Measurements from ENCODE around the gene CYBA. TPM values are rescaled to one million over a fixed set of nuclear protein-coding genes. Genes with fewer than 3 reads are reported as not detected.

Gene CYBA
- total and polyA plus RNA-seq, 2 of the 13 experiments (the other 11 are each of a cell fraction or from before 2014, with no cell fraction given), result 196 to 250 TPM

DNA sequence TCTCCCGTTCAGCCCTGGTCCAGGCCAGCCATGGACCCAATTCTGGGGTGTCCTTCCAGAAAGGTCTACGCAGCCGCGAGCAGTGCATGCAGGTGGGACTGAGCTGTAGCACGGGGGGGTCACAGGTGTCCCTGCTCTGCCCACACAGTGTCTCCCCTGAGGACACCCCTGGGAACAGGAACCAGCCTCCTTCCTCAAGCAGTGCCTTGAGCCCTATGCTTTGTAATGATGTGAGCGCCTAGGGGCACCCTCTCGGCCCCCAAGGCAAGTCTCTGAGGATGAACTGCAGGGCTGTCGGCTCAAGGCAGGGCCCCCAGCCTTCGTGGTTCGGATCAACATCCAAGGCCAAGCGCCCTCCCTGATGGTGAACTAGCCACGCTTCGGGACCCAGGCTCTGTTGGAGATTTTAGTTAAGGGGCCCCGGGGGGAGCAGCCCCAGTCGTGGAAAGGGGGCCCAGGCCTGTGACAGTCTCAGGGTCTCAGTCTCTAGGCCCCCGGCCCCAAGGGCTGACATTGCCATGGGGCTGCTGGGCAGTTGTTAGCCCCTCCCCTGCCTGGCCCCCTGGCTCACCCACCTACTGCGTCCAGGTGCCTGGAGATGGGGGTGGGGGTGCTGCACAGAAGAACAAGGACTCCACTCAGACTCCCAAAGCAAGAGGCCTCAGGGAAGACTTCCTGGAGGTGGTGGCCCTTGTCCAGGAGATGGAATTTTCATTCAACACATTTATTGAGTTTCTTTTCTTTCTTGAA is 10.2 kb downstream of the CYBA start (continued):
- TF ChIP-seq FOXA1 (IDR thresholded peaks at IDR 0.05), result no peak
- TF ChIP-seq FOXA1 (CRISPR knock-in tag; IDR thresholded peaks at IDR 0.05), result no peak
- TF ChIP-seq ZNF484 (CRISPR knock-in tag; IDR thresholded peaks at IDR 0.05; ENCODE audit: borderline replicate concordance, low read depth), result no peak
- no peak for TF ChIP-seq SOX13 (IDR thresholded peaks at IDR 0.05)
- TF ChIP-seq SOX13 (CRISPR knock-in tag; conservative IDR thresholded peaks at IDR 0.05 in 1 of 2, IDR thresholded peaks at IDR 0.05 in 1 of 2), result no peak
- no peak for TF ChIP-seq SUZ12 (IDR thresholded peaks at IDR 0.05; ENCODE audit: low read depth, low read length)
- no peak for TF ChIP-seq ZBTB46 (CRISPR knock-in tag; IDR thresholded peaks at IDR 0.05; ENCODE audit: borderline replicate concordance)
- 0 out of 2 replicates have a peak, but pooled peaks have one; percentile 13 for TF ChIP-seq TAF1 (CRISPR knock-in tag; IDR thresholded peaks at IDR 0.05)
- no peak for TF ChIP-seq ZNF550 (CRISPR knock-in tag; IDR thresholded peaks at IDR 0.05; ENCODE audit: borderline replicate concordance)
- TF ChIP-seq, protein P1, sequence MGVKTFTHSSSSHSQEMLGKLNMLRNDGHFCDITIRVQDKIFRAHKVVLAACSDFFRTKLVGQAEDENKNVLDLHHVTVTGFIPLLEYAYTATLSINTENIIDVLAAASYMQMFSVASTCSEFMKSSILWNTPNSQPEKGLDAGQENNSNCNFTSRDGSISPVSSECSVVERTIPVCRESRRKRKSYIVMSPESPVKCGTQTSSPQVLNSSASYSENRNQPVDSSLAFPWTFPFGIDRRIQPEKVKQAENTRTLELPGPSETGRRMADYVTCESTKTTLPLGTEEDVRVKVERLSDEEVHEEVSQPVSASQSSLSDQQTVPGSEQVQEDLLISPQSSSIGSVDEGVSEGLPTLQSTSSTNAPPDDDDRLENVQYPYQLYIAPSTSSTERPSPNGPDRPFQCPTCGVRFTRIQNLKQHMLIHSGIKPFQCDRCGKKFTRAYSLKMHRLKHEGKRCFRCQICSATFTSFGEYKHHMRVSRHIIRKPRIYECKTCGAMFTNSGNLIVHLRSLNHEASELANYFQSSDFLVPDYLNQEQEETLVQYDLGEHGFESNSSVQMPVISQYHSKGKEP (CRISPR knock-in tag; IDR thresholded peaks at IDR 0.05), result no peak
- no peak for TF ChIP-seq ZNF766 (CRISPR knock-in tag; IDR thresholded peaks at IDR 0.05; ENCODE audit: borderline replicate concordance)
- TF ChIP-seq ZNF782 (CRISPR knock-in tag; IDR thresholded peaks at IDR 0.05; ENCODE audit: borderline replicate concordance), result no peak
- TF ChIP-seq MED1 (CRISPR knock-in tag; IDR thresholded peaks at IDR 0.05), result no peak
- no peak for TF ChIP-seq ZNF253 (CRISPR knock-in tag; IDR thresholded peaks at IDR 0.05; ENCODE audit: borderline replicate concordance)
- TF ChIP-seq TBX3 (IDR thresholded peaks at IDR 0.05; ENCODE audit: borderline replicate concordance), result no peak
- TF ChIP-seq TOE1 (CRISPR knock-in tag; IDR thresholded peaks at IDR 0.05), result no peak
